H9 (cell line): Measurements from ENCODE around the gene COCH. TPM values are rescaled to one million over a fixed set of nuclear protein-coding genes. Genes with fewer than 3 reads are reported as not detected.

ENCODE experiments used
- DNase-seq: peaks from one replicate; pipeline ENCODE4 v3.0.0-alpha.2; 2017
- H2AFZ ChIP-seq: one replicate; pipeline ENCODE4 v1.6.1; 2013; ENCODE audit warnings: mild to moderate bottlenecking, low read length, control low read depth, moderate library complexity
- H2AK5ac ChIP-seq: 2 replicates; pipeline ENCODE4 v1.6.1; 2013; ENCODE audit warnings: low read length, control low read depth, mixed read lengths; ENCODE audit not compliant: insufficient read length
- H2BK120ac ChIP-seq: one replicate; pipeline ENCODE4 v1.6.1; 2013; ENCODE audit warnings: low read depth, mild to moderate bottlenecking, low read length, control low read depth, inconsistent platforms; ENCODE audit not compliant: poor library complexity, severe bottlenecking
- H2BK12ac ChIP-seq: 2 replicates; pipeline ENCODE4 v1.6.1; 2013; ENCODE audit warnings: low read length, control low read depth, mixed read lengths, low read depth; ENCODE audit not compliant: insufficient read length
- H2BK15ac ChIP-seq: 2 replicates; pipeline ENCODE4 v1.6.1; 2013; ENCODE audit warnings: low read depth, low read length, control low read depth
- H2BK20ac ChIP-seq: one replicate; pipeline ENCODE4 v1.6.1; 2013; ENCODE audit warnings: low read depth, mild to moderate bottlenecking, low read length, control low read depth, inconsistent platforms; ENCODE audit not compliant: poor library complexity, severe bottlenecking
- H2BK5ac ChIP-seq: 2 replicates; pipeline ENCODE4 v1.6.1; 2013; ENCODE audit warnings: low read length, control low read depth, mixed read lengths; ENCODE audit not compliant: insufficient read length
- H3K14ac ChIP-seq: 2 replicates; pipeline ENCODE4 v1.6.1; 2013; ENCODE audit warnings: low read length, control low read depth; ENCODE audit not compliant: insufficient read depth
- H3K18ac ChIP-seq: 2 replicates; pipeline ENCODE4 v1.6.1; 2013; ENCODE audit warnings: low read depth, mild to moderate bottlenecking, mixed read lengths, low read length, control low read depth; ENCODE audit not compliant: insufficient read length
- H3K23ac ChIP-seq: 2 replicates; pipeline ENCODE4 v1.6.1; 2013; ENCODE audit warnings: low read length, control low read depth, mixed read lengths, low read depth; ENCODE audit not compliant: insufficient read length
- H3K23me2 ChIP-seq: 2 replicates; pipeline ENCODE4 v1.6.1; 2013; ENCODE audit warnings: low read depth, mild to moderate bottlenecking, mixed read lengths, low read length, control low read depth; ENCODE audit not compliant: insufficient read length, poor library complexity, severe bottlenecking
- H3K27ac ChIP-seq: 2 replicates; pipeline ENCODE4 v1.5.1; 2013; ENCODE audit warnings: low read length, control low read depth, mixed read lengths, low read depth; ENCODE audit not compliant: insufficient read length
- H3K27me3 ChIP-seq: 2 replicates; pipeline ENCODE4 v1.6.1; 2013; ENCODE audit warnings: low read length, control low read depth, inconsistent platforms; ENCODE audit not compliant: insufficient read depth
- H3K4ac ChIP-seq: 2 replicates; pipeline ENCODE4 v1.6.1; 2013; ENCODE audit warnings: low read depth, mild to moderate bottlenecking, control low read depth, inconsistent platforms, low read length, moderate library complexity
- H3K4me1 ChIP-seq: 2 replicates; pipeline ENCODE4 v1.6.1; 2013; ENCODE audit warnings: low read length, control low read depth, inconsistent platforms; ENCODE audit not compliant: insufficient read depth
- H3K4me2 ChIP-seq: 2 replicates; pipeline ENCODE4 v1.6.1; 2013; ENCODE audit warnings: low read length, control low read depth, mixed read lengths; ENCODE audit not compliant: insufficient read length, insufficient read depth
- H3K56ac ChIP-seq: 2 replicates; pipeline ENCODE4 v1.6.1; 2013; ENCODE audit warnings: low read depth, mild to moderate bottlenecking, mixed read lengths, low read length, control low read depth; ENCODE audit not compliant: insufficient read length
- H3K79me1 ChIP-seq: 2 replicates; pipeline ENCODE4 v1.6.1; 2013; ENCODE audit warnings: low read depth, mild to moderate bottlenecking, moderate library complexity, low read length, control low read depth, inconsistent platforms; ENCODE audit not compliant: insufficient read depth, poor library complexity, severe bottlenecking
- H3K79me2 ChIP-seq: 2 replicates; pipeline ENCODE4 v1.6.1; 2013; ENCODE audit warnings: low read length, control low read depth, inconsistent platforms; ENCODE audit not compliant: insufficient read depth
- H3K9ac ChIP-seq: 2 replicates; pipeline ENCODE4 v1.6.1; 2013; ENCODE audit warnings: low read length, control low read depth, mixed read lengths; ENCODE audit not compliant: insufficient read length; ENCODE audit errors: extremely low read depth
- H3K9me3 ChIP-seq: one replicate; pipeline ENCODE4 v1.6.1; 2013; ENCODE audit warnings: low read depth, low read length, inconsistent platforms; ENCODE audit not compliant: control insufficient read depth
- H3T11ph ChIP-seq: one replicate; pipeline ENCODE4 v1.6.1; 2013; ENCODE audit warnings: mild to moderate bottlenecking, low read length, control low read depth, inconsistent platforms
- H4K20me1 ChIP-seq: one replicate; pipeline ENCODE4 v1.6.1; 2013; ENCODE audit not compliant: control insufficient read depth, insufficient read length, insufficient read depth
- H4K5ac ChIP-seq: 2 replicates; pipeline ENCODE4 v1.6.1; 2013; ENCODE audit warnings: low read depth, mild to moderate bottlenecking, mixed read lengths, low read length, control low read depth; ENCODE audit not compliant: insufficient read length
- H4K8ac ChIP-seq: replicated peaks from 2 replicates; pipeline ENCODE4 v1.6.1; 2013; ENCODE audit warnings: low read length, control low read depth, mixed read lengths, low read depth; ENCODE audit not compliant: insufficient read length
- H4K91ac ChIP-seq: 2 replicates; pipeline ENCODE4 v1.6.1; 2013; ENCODE audit warnings: low read depth, mild to moderate bottlenecking, moderate library complexity, mixed read lengths, low read length, control low read depth; ENCODE audit not compliant: insufficient read length
- H3K27ac Mint-ChIP-seq, 3 experiments: 2 replicates in 2 of 3; 3 replicates in 1 of 3; pipeline ENCODE4 v1.8.0; 2020 to 2021; ENCODE audit warnings: mixed read lengths in 3 of 3, mild to moderate bottlenecking in 1 of 3, moderate library complexity in 1 of 3
- H3K27me3 Mint-ChIP-seq: 2 replicates; pipeline ENCODE4 v1.8.0; 2021; ENCODE audit warnings: low read depth, mild to moderate bottlenecking, moderate library complexity, mixed read lengths
- H3K36me3 Mint-ChIP-seq, 3 experiments: 2 replicates in 2 of 3; 3 replicates in 1 of 3; pipeline ENCODE4 v1.8.0; 2020 to 2021; ENCODE audit warnings: low read depth in 3 of 3, mixed read lengths in 3 of 3; ENCODE audit not compliant: insufficient read depth in 1 of 3
- H3K4me1 Mint-ChIP-seq, 2 experiments: 2 replicates each; pipeline ENCODE4 v1.8.0; 2020; ENCODE audit warnings: mixed read lengths in 2 of 2
- H3K4me3 Mint-ChIP-seq, 2 experiments: 2 replicates in 1 of 2; 3 replicates in 1 of 2; pipeline ENCODE4 v1.8.0; 2020 to 2021; ENCODE audit warnings: mild to moderate bottlenecking in 2 of 2, mixed read lengths in 2 of 2, moderate library complexity in 1 of 2
- H3K9me3 Mint-ChIP-seq, 2 experiments: 2 replicates in 1 of 2; 3 replicates in 1 of 2; pipeline ENCODE4 v1.8.0; 2020; ENCODE audit warnings: mild to moderate bottlenecking in 2 of 2, mixed read lengths in 2 of 2, moderate library complexity in 1 of 2
- CTCF ChIP-seq: fragments of 200-600 bp; sonication (generic); conservative IDR thresholded peaks from 3 replicates; pipeline ENCODE4 v1.8.0; 2021; ENCODE audit warnings: antibody characterized with exemption, mild to moderate bottlenecking
- WGBS: extraction: QIAGEN DNeasy Blood & Tissue Kit; methylation state at CpG from one replicate; pipeline ENCODE4 v1.1.7; 2013; ENCODE audit warnings: missing lambda C conversion rate, low lambda C conversion rate, mixed read lengths; ENCODE audit not compliant: insufficient read length; ENCODE audit errors: extremely low coverage; 5-methylcytosine and 5-hydroxymethylcytosine counted together
- total RNA-seq: library from RNA; stranded (reverse); gene quantifications from 2 replicates; pipeline ENCODE4 v1.2.1, GENCODE V29; 2021

The COCH gene
- total RNA-seq, 1 experiment from 2014 or later = 25.8 TPM

- TF ChIP-seq CTCF = no peak
- Histone ChIP-seq H2BK120ac (no peak overlapping the region), H3K9ac (no peak overlapping the region), H3K23me2 (no peaks in the 10 kb centered on the region), H4K20me1 (no peaks in the 10 kb centered on the region), H3K79me1 (no peaks in the 10 kb centered on the region), H4K5ac (no peak overlapping the region), H2BK15ac (no peak overlapping the region), H2BK5ac (no peak overlapping the region), H3K27me3 (no peaks in the 10 kb centered on the region), H4K8ac (no peak overlapping the region), H2AK5ac (no peak overlapping the region), H2BK12ac (no peak overlapping the region), H3K14ac (no peak overlapping the region), H3K4me2 (no peak overlapping the region), H3K56ac (no peak overlapping the region), H3K23ac (no peak overlapping the region), H3K27ac (no peak overlapping the region), H3K4me1 (no peaks in the 10 kb centered on the region), H3K4ac (no peak overlapping the region), H3K18ac (no peak overlapping the region), H3K79me2 (no peaks in the 10 kb centered on the region), H4K91ac (no peak overlapping the region), H2BK20ac (no peak overlapping the region), H3K9me3 (no peaks in the 10 kb centered on the region), H3T11ph (no peak overlapping the region), H2AFZ (no peak overlapping the region)
- Mint-ChIP-seq H3K4me1 (no peaks in the 10 kb centered on the region), H3K36me3 (peaks cover 4 to 17% (median 11%) of the 10 kb centered on the region in 3 experiments; a peak in 6 of 7 replicates), H3K27ac (no peak overlapping the region), H3K4me3 (no peak overlapping the region), H3K27me3 (no peaks in the 10 kb centered on the region), H3K9me3 (peaks cover 18 to 20% of the 10 kb centered on the region in 2 experiments)
- DNase-seq = no peak
- WGBS = no CpG with 5 or more reads among the region's 2 CpGs
These were observed 36.0 kb upstream of the COCH start for GRCh38 chr14:30838351-30838750.
